Measurements from ENCODE around the gene ACY1.

ACY1 gene

DNA sequence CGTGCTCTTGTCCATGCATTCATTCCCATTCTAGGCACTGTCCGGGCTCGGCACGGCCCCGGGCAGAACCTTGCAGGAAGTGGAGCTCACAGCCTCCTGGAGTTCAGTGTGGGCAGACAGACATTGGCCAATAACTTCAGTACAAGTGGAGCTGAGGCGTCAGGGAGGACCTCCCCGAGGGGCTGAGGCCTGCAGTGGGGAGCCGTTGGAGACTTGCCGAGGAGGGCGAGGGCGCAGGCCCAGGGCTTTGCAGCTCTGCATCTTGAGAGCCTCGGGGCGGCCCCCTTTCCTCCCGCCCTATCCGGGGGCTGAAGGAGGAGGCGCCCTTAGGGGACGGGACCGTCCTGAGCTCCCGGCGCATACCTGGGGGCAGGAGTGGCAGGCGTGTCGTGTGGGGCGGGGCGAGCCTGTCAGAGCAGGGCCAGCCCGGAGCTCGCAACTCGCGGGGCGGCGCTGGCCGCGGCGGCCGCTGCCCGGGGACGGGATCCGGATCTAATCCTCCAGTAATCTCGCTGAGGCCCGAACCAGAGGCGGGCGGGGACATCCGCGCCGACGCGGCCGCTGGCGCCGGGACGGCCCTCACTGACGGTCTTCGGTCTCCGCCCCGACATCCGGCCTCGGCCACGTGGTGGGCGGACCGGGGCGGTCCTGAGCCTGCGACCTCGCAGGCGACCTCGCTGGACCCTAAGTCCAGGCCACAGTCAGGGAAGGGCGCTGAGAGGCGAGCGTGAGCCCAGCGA lies at the start of gene ACY1:
ACY1 (plus strand) TSS at position 698 of the 740 bp plus-strand sequence. CDS start 530 bp downstream, outside the sequence.
- DNase-seq, result peak; percentile 87
- H3K4me1 Mint-ChIP-seq, result peaks cover 54% of the 10 kb centered on the region
- no peaks in the 10 kb centered on the region for H3K27me3 Mint-ChIP-seq (ENCODE audit: low read depth, poor library complexity)

GRCh38 chr3:51934139-51934850 lies 49.0 kb upstream of the ACY1 start:
- no peak for DNase-seq
- TF ChIP-seq CTCF (IDR thresholded peaks at IDR 0.05), result no peak
- H3K4me1 Mint-ChIP-seq, result peaks cover 4% of the 10 kb centered on the region
- H3K27ac Mint-ChIP-seq, result no peak overlapping the region
- no peak overlapping the region for H3K4me3 Mint-ChIP-seq
- no peaks in the 10 kb centered on the region for H3K9me3 Mint-ChIP-seq
- peaks cover 3% of the 10 kb centered on the region for H3K27me3 Mint-ChIP-seq (ENCODE audit: low read depth, poor library complexity)
- peaks cover 36% of the 10 kb centered on the region for H3K36me3 Mint-ChIP-seq (ENCODE audit: low read depth)

More for the DNA sequence above, at the start of gene ACY1:
- H3K27ac Mint-ChIP-seq, result peak within 1 kb of the TSS; percentile 99
- peaks cover 7% of the 10 kb centered on the region for H3K36me3 Mint-ChIP-seq (ENCODE audit: low read depth)
- no peak for TF ChIP-seq CTCF (IDR thresholded peaks at IDR 0.05)
- H3K4me3 Mint-ChIP-seq, result peak within 1 kb of the TSS; percentile 88
- H3K9me3 Mint-ChIP-seq, result no peaks in the 10 kb centered on the region

DNA sequence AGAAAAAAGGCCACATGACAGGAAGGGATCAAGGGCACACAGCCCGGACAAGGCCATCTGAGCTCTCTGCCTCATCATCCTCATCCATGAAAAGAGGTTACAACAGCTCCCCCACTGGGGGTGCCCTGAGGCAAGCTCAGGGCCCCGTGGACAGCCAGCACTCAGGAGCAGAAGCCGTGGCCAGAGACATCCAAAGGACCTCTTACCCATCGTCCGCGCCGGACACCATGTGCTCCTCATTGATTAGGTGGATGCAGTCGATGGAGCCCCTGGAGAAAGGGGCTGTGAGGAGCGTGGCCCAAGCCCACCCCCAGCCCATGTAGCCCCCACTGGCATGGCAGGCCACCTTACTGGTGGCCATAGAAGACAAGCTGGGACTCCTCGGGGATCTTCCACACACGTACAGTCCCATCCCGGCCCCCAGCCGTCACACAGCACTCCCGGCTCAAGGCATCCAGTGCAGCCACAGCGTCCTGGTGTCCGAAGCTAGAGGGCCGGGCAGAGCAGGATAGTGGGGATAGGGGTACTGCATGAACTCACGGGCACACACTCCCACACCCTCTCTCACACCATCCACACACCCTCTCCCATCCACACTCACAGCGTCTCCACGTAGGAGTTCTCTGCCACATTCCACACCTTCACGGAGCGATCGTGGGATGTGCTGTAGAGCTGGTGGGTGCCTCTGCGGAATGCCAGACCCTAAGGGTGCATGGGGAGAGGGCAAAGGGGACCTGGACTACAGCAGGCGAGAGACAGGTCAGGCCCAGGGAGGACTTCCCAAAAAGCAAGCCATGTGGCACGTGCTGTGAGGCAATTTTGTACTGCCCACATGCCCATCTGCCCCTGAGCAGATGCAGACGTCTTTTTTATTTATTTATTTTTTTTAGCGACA lies 48.1 kb upstream of the ACY1 start:
- H3K27ac Mint-ChIP-seq, result no peak overlapping the region
- peaks cover 10% of the 10 kb centered on the region for H3K4me1 Mint-ChIP-seq
- H3K27me3 Mint-ChIP-seq (ENCODE audit: low read depth, poor library complexity), result peaks cover 3% of the 10 kb centered on the region
- no peaks in the 10 kb centered on the region for H3K9me3 Mint-ChIP-seq
- H3K36me3 Mint-ChIP-seq (ENCODE audit: low read depth), result peaks cover 36% of the 10 kb centered on the region
- H3K4me3 Mint-ChIP-seq, result no peak overlapping the region
- no peak for TF ChIP-seq CTCF (IDR thresholded peaks at IDR 0.05)
- DNase-seq, result no peak

DNA sequence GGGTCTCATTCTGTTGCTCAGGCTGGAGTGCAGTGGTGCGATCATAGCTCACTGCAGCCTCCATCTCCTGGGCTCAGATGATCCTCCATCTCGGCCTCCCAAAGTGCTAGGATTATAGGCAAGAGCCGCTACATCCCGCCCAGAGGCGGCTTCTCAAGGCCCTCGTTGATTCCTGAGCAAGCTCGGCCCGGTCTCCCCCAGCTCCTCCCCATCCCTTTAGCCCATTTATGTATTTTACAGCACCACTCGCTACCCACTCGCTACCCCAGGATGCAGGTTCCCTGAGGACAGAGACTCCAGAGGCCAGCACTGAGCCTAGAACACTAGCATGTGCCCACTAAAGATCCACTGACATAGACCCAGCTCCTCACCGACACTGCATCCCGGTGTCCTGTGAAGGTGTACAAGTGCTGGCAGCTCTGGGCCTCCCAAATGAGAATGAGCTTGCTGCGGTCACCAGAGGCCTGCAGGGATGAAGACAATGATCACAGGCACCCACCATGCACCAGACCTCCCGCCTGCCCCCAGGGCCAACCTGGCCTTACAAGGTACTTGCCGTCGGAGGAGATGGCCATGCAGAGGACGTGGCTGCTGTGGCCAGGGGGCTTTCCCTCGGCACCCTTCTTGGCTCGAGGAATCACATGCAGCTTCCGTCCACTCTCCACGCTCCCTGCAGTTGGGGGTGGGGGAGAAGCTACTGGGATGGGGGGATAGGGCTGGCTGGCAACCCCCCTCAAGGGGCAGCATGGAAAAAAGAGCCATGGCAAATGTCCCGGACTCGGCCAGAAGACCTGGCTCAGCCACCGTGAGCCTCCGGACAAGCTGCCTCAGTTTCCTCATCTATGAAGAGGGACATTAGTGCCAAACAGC lies 47.2 kb upstream of the ACY1 start:
- Mint-ChIP-seq H3K27me3 (ENCODE audit: low read depth, poor library complexity) (peaks cover 3% of the 10 kb centered on the region), H3K27ac (no peak overlapping the region), H3K4me1 (peaks cover 19% of the 10 kb centered on the region), H3K4me3 (no peak overlapping the region), H3K36me3 (ENCODE audit: low read depth) (peaks cover 32% of the 10 kb centered on the region), H3K9me3 (no peaks in the 10 kb centered on the region)
- TF ChIP-seq CTCF (IDR thresholded peaks at IDR 0.05), result no peak
- DNase-seq, result no peak

DNA sequence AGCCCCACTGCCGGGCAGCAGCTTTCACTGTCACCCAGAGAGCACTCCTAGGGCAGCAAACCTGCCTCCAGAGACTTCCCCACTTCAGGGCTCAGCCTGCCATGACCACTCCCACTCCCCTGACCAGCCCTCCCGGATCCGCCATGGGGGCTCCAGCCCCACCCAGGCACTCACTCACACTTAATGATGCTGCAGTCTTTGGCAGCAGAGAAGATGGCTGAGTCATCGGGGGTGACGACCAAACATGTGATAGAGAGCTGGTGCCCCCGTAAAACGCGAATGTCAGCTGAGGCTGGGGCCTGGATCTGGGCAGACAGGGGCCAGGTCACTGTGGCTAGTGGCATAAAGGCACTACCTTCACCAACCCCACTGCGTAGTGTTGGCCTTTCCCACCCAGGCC lies 46.3 kb upstream of the ACY1 start:
- DNase-seq, result no peak
- TF ChIP-seq CTCF (IDR thresholded peaks at IDR 0.05), result no peak
- H3K4me1 Mint-ChIP-seq, result peaks cover 23% of the 10 kb centered on the region

More for the DNA sequence above, 46.3 kb upstream of the ACY1 start:
- H3K9me3 Mint-ChIP-seq, result no peaks in the 10 kb centered on the region
- peaks cover 3% of the 10 kb centered on the region for H3K27me3 Mint-ChIP-seq (ENCODE audit: low read depth, poor library complexity)
- no peak overlapping the region for H3K4me3 Mint-ChIP-seq
- no peak overlapping the region for H3K27ac Mint-ChIP-seq
- peaks cover 28% of the 10 kb centered on the region for H3K36me3 Mint-ChIP-seq (ENCODE audit: low read depth)

Measured in nephron progenitor cell (in vitro differentiated cells).